Measurements from ENCODE around the gene INPP5A. TPM values are rescaled to one million over a fixed set of nuclear protein-coding genes. Genes with fewer than 3 reads are reported as not detected.

The INPP5A gene
- total and polyA plus RNA-seq, 2 of the 13 experiments (the other 11 are each of a cell fraction or from before 2014, with no cell fraction given), result 17.5 to 37.9 TPM

- no peak for TF ChIP-seq CSRNP2 (CRISPR knock-in tag; conservative IDR thresholded peaks at IDR 0.05; ENCODE audit: low read depth)
- no peak for TF ChIP-seq XRCC5 (optimal IDR thresholded peaks at IDR 0.05; ENCODE audit: low read length)
These were observed 80.1 kb downstream of the INPP5A start (continued) for GRCh38 chr10:132617737-132618052.

- intact Hi-C loops (cut with micrococcal nuclease; ENCODE audit: unreplicated experiment), result no loop called here
- H3K4me3 ChIP-seq (replicated peaks in 1 of 3; ENCODE audit: insufficient read depth in 1 of 3, low read depth in 2 of 3, low read length in 3 of 3), result no peak overlapping the region
- H2AFZ ChIP-seq (ENCODE audit: low read length), result no peak overlapping the region
- no peak for DNase-seq (ENCODE audit: low spot score)
- no peak overlapping the region for H3K27ac ChIP-seq (ENCODE audit: extremely low read length, insufficient read depth, low read length)
- H3K4me2 ChIP-seq (ENCODE audit: low read depth, low read length), result no peak overlapping the region
- H3K36me3 ChIP-seq (replicated peaks in 1 of 2; ENCODE audit: control insufficient read depth in 1 of 2, insufficient read depth in 2 of 2, low read length in 2 of 2), result no peaks in the 10 kb centered on the region
- no peak overlapping the region for H3K9ac ChIP-seq (ENCODE audit: insufficient read depth, low read depth, low read length)
- in situ Hi-C loops (cut with HindIII; ENCODE audit: extremely low pct_ligation_motif_present, low pct_unique_long_range_greater_than_20kb), result no loop called here
- 95% methylated on average over 6 of the region's 6 CpGs for WGBS (ENCODE audit: low lambda C conversion rate)
- no peak for FAIRE-seq
- H3K9me3 ChIP-seq (ENCODE audit: low read length), result peaks cover 17% of the 10 kb centered on the region
- H3K4me1 ChIP-seq (ENCODE audit: insufficient read depth, low read length), result no peaks in the 10 kb centered on the region
- no peak for ATAC-seq
- BruUV-seq (replicated peaks), result no TSS peak
- H3K27me3 ChIP-seq (ENCODE audit: control insufficient read depth in 1 of 2, insufficient read depth in 2 of 2, low read length in 2 of 2), result no peaks in the 10 kb centered on the region
- ChIA-PET POLR2A (no interaction called here), CTCF (ENCODE audit: low intra/inter-chr PET ratio, low total read pairs) (no interaction called here)
- no peaks in the 10 kb centered on the region for H4K20me1 ChIP-seq (ENCODE audit: insufficient read depth, low read length)
- H3K79me2 ChIP-seq (ENCODE audit: insufficient read depth, low read length), result no peaks in the 10 kb centered on the region
- TF ChIP-seq ZNF574 (CRISPR knock-in tag; IDR thresholded peaks at IDR 0.05), result no peak
- no peak for TF ChIP-seq ZNF33A (CRISPR knock-in tag; IDR thresholded peaks at IDR 0.05; ENCODE audit: borderline replicate concordance)
- no peak for TF ChIP-seq ZBTB43 (CRISPR knock-in tag; conservative IDR thresholded peaks at IDR 0.05)
- no peak for TF ChIP-seq PPARG (CRISPR knock-in tag; conservative IDR thresholded peaks at IDR 0.05)
- TF ChIP-seq TFDP1 (CRISPR knock-in tag; IDR thresholded peaks at IDR 0.05; ENCODE audit: borderline replicate concordance), result no peak
- no peak for TF ChIP-seq CTCF (CRISPR knock-in tag; IDR thresholded peaks at IDR 0.05)
- no peak for TF ChIP-seq ZNF503 (CRISPR knock-in tag; IDR thresholded peaks at IDR 0.05)
- TF ChIP-seq ZC3H4 (CRISPR knock-in tag; IDR thresholded peaks at IDR 0.05; ENCODE audit: borderline replicate concordance), result no peak
- no peak for TF ChIP-seq THAP11 (CRISPR knock-in tag; IDR thresholded peaks at IDR 0.05)
These were observed 80.8 kb downstream of the INPP5A start for GRCh38 chr10:132618158-132618919.

Measured in HepG2 (cell line).